HG03469 (cell line): Measurements from ENCODE around the gene MRPL24.
"Not testable (repeated sequence)": the region's sequence is repeated elsewhere in the genome, so short reads cannot be mapped to it uniquely, and the experiment has no call there.

Experiments used
- ATAC-seq: cut with Tn5 transposase; IDR thresholded peaks from one replicate; pipeline ENCODE4 v1.9.1; 2021; ENCODE audit warnings: mild to moderate bottlenecking, moderate library complexity, moderate number of reproducible peaks; ENCODE audit not compliant: unreplicated experiment

Gene MRPL24

DNA sequence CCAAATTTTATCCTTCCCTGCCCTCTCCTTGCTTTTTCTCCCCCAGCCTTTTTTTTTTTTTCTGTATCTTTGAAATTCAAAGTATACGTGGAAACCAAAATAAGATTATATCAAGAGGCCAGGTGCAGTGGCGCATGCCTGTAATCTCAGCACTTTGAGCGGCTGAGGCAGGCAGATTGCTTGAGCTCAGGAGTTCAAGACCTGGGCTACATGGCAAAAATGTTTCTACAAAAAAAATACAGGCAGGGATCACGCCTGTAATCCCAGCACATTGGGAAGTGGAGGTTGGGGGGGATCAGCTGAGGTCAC lies 19.9 kb upstream of the MRPL24 start:
- ATAC-seq, result no peak

GRCh38 chr1:156760092-156760795 lies 19.4 kb upstream of the MRPL24 start:
- no peak for ATAC-seq

GRCh38 chr1:156757572-156758253 lies 16.8 kb upstream of the MRPL24 start:
- not testable (repeated sequence) for ATAC-seq

DNA sequence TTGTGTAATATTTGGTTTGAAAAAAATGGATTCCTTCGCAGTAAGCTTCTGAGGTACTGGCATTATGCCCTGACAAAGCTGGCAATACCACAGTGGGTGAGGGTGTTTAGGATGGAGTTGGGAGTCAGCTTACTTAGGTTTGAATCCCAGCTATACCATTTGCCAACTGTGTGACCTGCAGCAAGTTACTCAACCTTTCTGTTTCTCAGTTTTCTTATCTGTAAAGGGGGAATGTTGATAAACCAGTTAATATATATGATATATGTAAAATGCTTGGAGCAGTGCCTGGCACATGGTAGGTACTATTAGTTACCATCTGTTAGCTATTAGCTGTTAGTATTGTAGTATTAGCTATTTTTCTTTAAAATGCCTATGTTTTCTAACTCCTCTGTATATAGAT lies 15.5 kb upstream of the MRPL24 start:
- ATAC-seq, result no peak

- no peak for ATAC-seq
Measured at GRCh38 chr1:156755527-156755950, 14.7 kb upstream of the MRPL24 start.

DNA sequence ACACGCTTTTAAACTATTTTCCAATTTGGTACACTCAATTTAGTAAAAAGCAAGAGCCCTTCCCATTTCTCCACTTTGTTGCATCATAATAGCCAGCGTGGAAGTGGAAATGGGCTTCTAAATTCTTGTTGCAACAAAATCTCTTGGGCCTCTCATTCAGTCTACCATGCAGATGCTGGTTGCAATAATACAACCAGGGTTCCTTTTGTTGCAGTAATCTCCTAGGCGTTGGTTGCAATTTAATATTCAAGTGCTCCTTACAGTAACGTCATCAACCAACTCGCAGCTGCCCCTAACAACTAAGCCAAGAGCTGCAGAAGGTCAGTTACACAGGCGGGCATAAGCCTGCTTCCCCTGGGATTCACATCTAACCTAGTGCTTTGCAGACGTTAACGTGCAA lies 13.3 kb upstream of the MRPL24 start:
- no peak for ATAC-seq

GRCh38 chr1:156752843-156753482 lies 12.1 kb upstream of the MRPL24 start:
- ATAC-seq, result no peak

DNA sequence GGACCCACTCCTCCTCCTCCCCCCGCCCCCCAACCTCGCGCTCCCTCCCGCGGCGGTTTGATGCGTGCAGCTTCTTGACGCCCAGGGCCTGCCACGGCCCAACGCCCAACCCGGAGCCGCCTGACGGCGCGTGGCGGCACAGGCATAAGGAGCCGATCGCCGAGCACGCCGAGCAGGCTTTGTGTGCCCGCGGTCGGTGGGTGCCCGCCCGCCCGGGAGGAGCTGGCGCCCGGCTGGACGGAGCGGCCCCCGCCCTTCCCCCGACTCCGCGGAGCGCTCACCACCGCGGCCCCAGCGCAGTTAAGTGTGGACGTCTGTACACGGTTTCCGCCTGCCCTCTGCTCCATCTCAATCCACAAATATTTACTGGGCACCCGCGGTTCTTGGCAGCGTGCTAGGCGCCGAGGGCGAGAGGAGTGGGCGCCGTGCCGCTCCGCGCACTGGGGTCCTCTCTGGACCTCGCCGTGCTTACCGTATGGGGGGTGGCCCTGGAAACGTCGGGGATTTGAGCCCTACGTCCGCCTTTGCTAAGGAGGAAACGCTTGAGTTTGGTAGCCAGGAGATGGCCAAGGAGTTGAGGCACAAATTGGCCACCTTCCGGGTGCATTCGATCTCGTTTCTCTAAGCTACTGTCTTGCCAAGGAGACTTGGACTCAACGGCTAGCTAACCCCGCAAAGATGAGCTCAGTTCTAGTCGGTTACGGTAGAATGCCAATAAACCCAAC lies 11.0 kb upstream of the MRPL24 start:
- ATAC-seq, result peak; percentile 58

- peak; percentile 4 for ATAC-seq
Measured at GRCh38 chr1:156751451-156751756, 10.5 kb upstream of the MRPL24 start, which contains the start of gene HDGF. Gene HDGF (minus strand): TSS chr1:156751675. CDS start chr1:156751429, 246 bp downstream.

- no peak for ATAC-seq
Measured at GRCh38 chr1:156750711-156751450, 10.0 kb upstream of the MRPL24 start.

DNA sequence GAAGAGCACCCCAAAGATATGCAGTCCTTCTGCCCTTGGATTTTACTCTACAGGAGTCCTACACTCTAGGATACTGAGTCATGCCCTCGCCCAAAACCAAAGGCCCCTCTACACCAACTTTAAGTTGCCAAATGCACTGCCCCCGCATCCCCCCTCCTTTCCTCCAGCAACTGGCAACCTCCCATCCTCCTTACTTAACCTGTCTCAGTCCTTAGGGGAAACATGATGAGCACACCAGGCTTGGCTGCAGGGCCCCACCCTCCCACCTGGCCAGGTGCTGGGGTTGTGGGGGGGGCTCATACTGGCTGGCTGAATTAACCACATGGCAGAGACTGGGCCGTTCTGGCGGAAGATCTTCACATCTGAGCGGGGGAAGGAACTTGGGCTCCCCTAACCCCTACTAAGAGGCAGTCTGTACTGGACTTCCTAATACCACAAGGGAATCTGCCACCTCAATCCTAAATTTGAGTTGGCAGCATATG lies 9.3 kb upstream of the MRPL24 start:
- ATAC-seq, result no peak

GRCh38 chr1:156749419-156750118 lies 8.7 kb upstream of the MRPL24 start:
- no peak for ATAC-seq

DNA sequence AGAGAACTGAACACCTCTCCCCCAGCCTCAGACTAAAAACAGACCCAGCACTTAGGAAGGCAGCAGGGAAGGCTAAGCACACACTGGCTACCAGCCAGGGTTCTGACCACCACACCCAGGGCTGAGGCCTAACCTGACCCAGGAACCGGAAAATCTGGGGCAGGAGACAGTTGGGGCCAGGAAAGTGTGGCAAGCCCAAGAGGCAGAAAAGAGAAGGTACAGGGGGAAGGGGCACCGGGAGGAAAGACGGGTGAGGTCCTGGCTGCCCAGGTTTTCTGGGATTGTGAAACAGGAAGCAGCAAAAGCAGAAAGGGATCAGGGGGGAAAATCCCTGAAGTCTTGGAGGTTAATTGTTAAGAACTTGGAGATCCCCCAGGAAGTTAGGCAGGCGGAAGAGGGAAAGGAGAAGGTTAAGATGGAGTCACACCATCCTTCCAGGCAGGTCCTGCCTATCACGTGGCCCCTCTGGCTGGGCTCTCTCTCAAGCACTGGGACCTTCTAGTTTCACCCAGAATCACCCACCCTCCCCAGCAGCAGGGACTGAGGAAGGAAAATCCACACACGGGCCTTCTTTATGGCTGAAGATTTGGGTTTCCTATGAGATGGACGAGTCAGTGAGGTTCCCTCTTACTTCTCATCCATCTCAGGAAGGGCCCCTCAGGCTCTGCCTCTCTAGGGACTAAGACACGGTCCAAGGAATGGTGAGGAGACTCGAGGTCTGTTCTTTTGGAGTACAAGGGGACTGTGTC lies 8.0 kb upstream of the MRPL24 start:
- ATAC-seq, result no peak

DNA sequence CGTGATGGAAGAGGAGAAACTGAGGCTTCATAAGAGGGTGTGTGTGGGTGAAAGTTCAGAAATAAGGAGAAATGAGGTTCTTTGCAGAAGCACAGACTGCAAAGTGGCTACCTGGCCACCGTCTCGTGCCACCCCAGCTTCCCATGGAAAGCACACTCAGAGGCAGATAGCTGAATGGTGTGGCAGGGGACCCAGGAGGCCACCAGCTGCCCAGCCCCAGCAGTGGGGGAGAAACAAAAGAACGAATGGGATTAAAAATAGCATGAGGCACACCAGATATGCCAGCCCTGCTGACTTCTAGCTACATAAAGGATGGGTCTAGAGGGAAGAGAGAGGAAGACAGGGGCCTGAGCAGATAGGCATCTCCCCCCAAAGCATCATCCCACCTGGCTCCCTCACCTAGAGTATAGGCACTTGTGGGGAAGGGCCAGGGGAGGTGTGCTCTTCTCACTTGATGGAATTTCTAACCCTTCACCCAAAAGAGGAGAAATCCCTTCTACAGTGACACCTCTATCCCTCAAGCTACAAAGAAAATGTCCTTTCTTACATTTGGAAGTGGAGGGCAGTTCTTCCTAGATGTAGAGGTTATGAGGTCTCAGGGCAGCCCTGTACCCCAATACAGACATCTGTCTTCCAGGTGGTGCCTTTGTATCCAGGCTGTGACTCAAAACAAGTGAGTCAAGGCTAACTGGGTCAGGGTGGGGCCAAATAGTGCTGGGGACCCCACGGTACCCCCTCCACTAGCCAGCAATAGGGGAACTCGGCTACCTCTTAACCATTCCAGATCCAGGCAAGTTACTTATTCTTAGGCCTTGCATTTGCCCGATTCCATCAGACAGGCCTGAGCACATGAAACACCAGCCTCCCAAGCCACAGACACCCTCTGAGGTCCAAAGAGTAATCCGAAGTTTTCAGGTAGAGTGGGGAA lies 7.1 kb upstream of the MRPL24 start:
- ATAC-seq, result no peak

GRCh38 chr1:156746728-156747631 lies 6.1 kb upstream of the MRPL24 start:
- no peak for ATAC-seq

DNA sequence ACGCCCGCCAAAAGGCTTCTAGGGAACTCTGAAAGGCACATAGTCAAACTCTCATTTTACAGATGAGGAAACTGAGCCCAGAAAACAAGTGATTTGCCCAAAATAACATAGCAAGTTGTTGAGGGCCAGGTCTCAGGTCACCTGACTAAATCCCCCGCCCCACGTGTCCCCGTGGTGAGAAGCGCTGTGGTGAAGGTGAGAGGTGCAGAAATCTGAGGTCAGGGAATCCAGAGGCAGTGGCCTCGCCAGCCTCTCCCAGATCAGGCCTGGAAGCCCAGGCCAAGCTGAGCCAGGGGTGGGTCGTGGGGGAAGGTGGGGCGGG lies 5.5 kb upstream of the MRPL24 start:
- ATAC-seq, result no peak

GRCh38 chr1:156745881-156746280 lies 5.0 kb upstream of the MRPL24 start:
- no peak for ATAC-seq
